Stimulated activated CD4-positive, alpha-beta T cell treated with anti-CD3 and anti-CD28 coated beads, Interleukin-12 subunit alpha, Interleukin-12 subunit beta, amount 100 ng/mL, for 4 hours (primary cell): ENCODE data around the gene STX3.
"Not testable (repeated sequence)": the region's sequence is repeated elsewhere in the genome, so short reads cannot be mapped to it uniquely, and the experiment has no call there.

ENCODE experiments used
- DNase-seq: peaks from one replicate; pipeline ENCODE4 v3.0.0-alpha.2; 2020

STX3 gene

GRCh38 chr11:59847626-59848025 is 92.5 kb downstream of the STX3 start:
- DNase-seq: no peak

GRCh38 chr11:59848439-59848838 is 93.3 kb downstream of the STX3 start:
- DNase-seq: not testable (repeated sequence)

GRCh38 chr11:59849129-59849528 is 94.0 kb downstream of the STX3 start:
- DNase-seq: no peak

DNA sequence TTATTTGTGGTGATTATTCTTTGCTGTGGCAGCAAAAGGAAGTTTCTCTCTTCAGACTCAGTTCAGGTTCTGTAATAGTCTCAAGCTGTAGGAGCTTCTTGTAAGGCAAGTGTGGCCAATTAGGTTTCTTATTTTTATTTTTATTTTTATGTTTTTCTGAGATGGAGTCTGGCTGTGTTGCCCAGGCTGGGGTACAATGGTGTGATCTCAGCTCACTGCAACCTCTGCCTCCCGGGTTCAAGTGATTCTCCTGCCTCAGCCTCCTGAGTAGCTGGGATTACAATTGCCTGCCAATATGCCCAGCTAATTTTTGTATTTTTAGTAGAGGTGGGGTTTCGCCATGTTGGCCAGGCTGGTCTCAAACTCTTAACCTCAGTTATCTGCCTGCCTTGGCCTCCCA is 94.4 kb downstream of the STX3 start:
- not testable (repeated sequence) for DNase-seq

- DNase-seq: not testable (repeated sequence)
Observed at GRCh38 chr11:59851416-59851815, 96.2 kb downstream of the STX3 start.

GRCh38 chr11:59854871-59855270 is 99.7 kb downstream of the STX3 start:
- DNase-seq: no peak
